Upper lobe of right lung (tissue), 1 donor: Measurements from ENCODE around the gene PABPN1L. TPM values are rescaled to one million over a fixed set of nuclear protein-coding genes. Genes with fewer than 3 reads are reported as not detected.

Experiments
- ATAC-seq: fragments of 200-7000 bp; cut with Tn5 transposase; one replicate; pipeline ENCODE4 v1.9.1; 2020; ENCODE audit warnings: mild to moderate bottlenecking, moderate library complexity
- DNase-seq: peaks from one replicate; pipeline ENCODE4 v3.0.0-alpha.2; 2020
- H3K27ac ChIP-seq: fragments of 200-600 bp; one replicate; pipeline ENCODE4 v1.8.0; 2022
- H3K27me3 ChIP-seq: fragments of 200-600 bp; one replicate; pipeline ENCODE4 v1.8.0; 2022; ENCODE audit warnings: mild to moderate bottlenecking
- H3K36me3 ChIP-seq: fragments of 200-600 bp; one replicate; pipeline ENCODE4 v1.8.0; 2022
- H3K4me1 ChIP-seq: fragments of 200-600 bp; one replicate; pipeline ENCODE4 v1.8.0; 2022
- H3K4me3 ChIP-seq: fragments of 200-600 bp; one replicate; pipeline ENCODE4 v1.8.0; 2022; ENCODE audit warnings: mild to moderate bottlenecking
- H3K9me3 ChIP-seq: fragments of 200-600 bp; one replicate; pipeline ENCODE4 v1.8.0; 2022
- CTCF ChIP-seq: fragments of 200-600 bp; IDR thresholded peaks from one replicate; pipeline ENCODE4 v1.8.0; 2022; ENCODE audit warnings: antibody characterized with exemption
- intact Hi-C: fragments of 100-400 bp; cut with DNase I; formaldehyde crosslinking; loops from one replicate; pipeline ENCODE4 v1.11.0; 2022
- total RNA-seq: library from RNA; stranded (reverse); fragmentation: NEBNext Ultra II Directional; extraction: Animal tissue kit (Norgen Biotek cat#: 25700); gene quantifications from one replicate; pipeline ENCODE4 v1.2.1, GENCODE V29; 2021
- donor health status: DM: no; HTN: yes; CAD: no; lungs with severe emphysema.

The PABPN1L gene
- total RNA-seq, 1 donor from 2014 or later, result not detected

- Histone ChIP-seq H3K4me1 (peaks cover 38% of the 10 kb centered on the region), H3K9me3 (no peaks in the 10 kb centered on the region), H3K4me3 (peak overlapping the region; percentile 100), H3K27ac (peak overlapping the region; percentile 92), H3K36me3 (peaks cover 26% of the 10 kb centered on the region), H3K27me3 (no peaks in the 10 kb centered on the region)
- ATAC-seq (no peak), DNase-seq (peak; percentile 71)
- no peak for TF ChIP-seq CTCF
- intact Hi-C loops, result no loop called here
Observed at GRCh38 chr16:88856122-88856827, 10.2 kb downstream of the PABPN1L start.

- DNase-seq (no peak), ATAC-seq (no peak)
- Histone ChIP-seq H3K27me3 (no peaks in the 10 kb centered on the region), H3K4me1 (peaks cover 38% of the 10 kb centered on the region), H3K27ac (peak overlapping the region; percentile 92), H3K4me3 (peak overlapping the region; percentile 100), H3K9me3 (no peaks in the 10 kb centered on the region), H3K36me3 (peaks cover 20% of the 10 kb centered on the region)
- intact Hi-C loops, result no loop called here
- TF ChIP-seq CTCF, result no peak
Observed at GRCh38 chr16:88855736-88856121, 10.7 kb downstream of the PABPN1L start.

- H3K27me3 ChIP-seq, result no peaks in the 10 kb centered on the region
- no peak overlapping the region for H3K27ac ChIP-seq
- H3K4me1 ChIP-seq, result peaks cover 38% of the 10 kb centered on the region
- H3K36me3 ChIP-seq, result peaks cover 15% of the 10 kb centered on the region
- DNase-seq, result no peak
- H3K9me3 ChIP-seq, result no peaks in the 10 kb centered on the region
- H3K4me3 ChIP-seq, result no peak overlapping the region
- intact Hi-C loops, result no loop called here
- no peak for ATAC-seq
- no peak for TF ChIP-seq CTCF
Observed at GRCh38 chr16:88855176-88855575, 11.3 kb downstream of the PABPN1L start.

GRCh38 chr16:88854306-88855111 lies 12.0 kb downstream of the PABPN1L start:
- no peak for TF ChIP-seq CTCF
- Histone ChIP-seq H3K4me3 (no peak overlapping the region), H3K9me3 (no peaks in the 10 kb centered on the region), H3K27me3 (no peaks in the 10 kb centered on the region), H3K4me1 (peaks cover 38% of the 10 kb centered on the region), H3K36me3 (peaks cover 8% of the 10 kb centered on the region), H3K27ac (no peak overlapping the region)
- no peak for ATAC-seq
- DNase-seq, result no peak
- intact Hi-C loops, result no loop called here

GRCh38 chr16:88853325-88853941 lies 13.0 kb downstream of the PABPN1L start:
- peak; percentile 72 for DNase-seq

More at GRCh38 chr16:88853325-88853941, 13.0 kb downstream of the PABPN1L start:
- no peaks in the 10 kb centered on the region for H3K27me3 ChIP-seq
- intact Hi-C loops, result no loop called here
- H3K36me3 ChIP-seq, result no peaks in the 10 kb centered on the region
- H3K4me1 ChIP-seq, result peaks cover 33% of the 10 kb centered on the region
- H3K4me3 ChIP-seq, result no peak overlapping the region
- peak; percentile 12 for ATAC-seq
- no peak overlapping the region for H3K27ac ChIP-seq
- TF ChIP-seq CTCF, result no peak
- H3K9me3 ChIP-seq, result no peaks in the 10 kb centered on the region
